ENCODE results near the gene CLP1.
"Not testable (repeated sequence)": the region's sequence is repeated elsewhere in the genome, so short reads cannot be mapped to it uniquely, and the experiment has no call there.

CLP1 gene

GRCh38 chr11:57667117-57667735, 9.7 kb downstream of the CLP1 start:
- DNase-seq, result peak; percentile 99

- peak; percentile 99 for DNase-seq
These were observed 10.3 kb downstream of the CLP1 start, which contains the start of gene ZDHHC5 for GRCh38 chr11:57667736-57668433. Gene ZDHHC5 (plus strand): TSS chr11:57668114. CDS start chr11:57673091, 4,977 bp downstream.

- DNase-seq, result peak in 1 of 2 experiments; percentile 55
These were observed 10.8 kb downstream of the CLP1 start for GRCh38 chr11:57668434-57668782.

GRCh38 chr11:57674251-57674650, 16.7 kb downstream of the CLP1 start:
- no peak for DNase-seq

GRCh38 chr11:57675176-57675941, 17.8 kb downstream of the CLP1 start:
- no peak for DNase-seq

GRCh38 chr11:57679396-57679795, 21.8 kb downstream of the CLP1 start:
- DNase-seq, result no peak

- no peak for DNase-seq
These were observed 23.0 kb downstream of the CLP1 start for GRCh38 chr11:57680552-57680874.

GRCh38 chr11:57681168-57681567, 23.6 kb downstream of the CLP1 start:
- no peak for DNase-seq

- not testable (repeated sequence) for DNase-seq
These were observed 32.9 kb downstream of the CLP1 start for GRCh38 chr11:57690474-57690873.

GRCh38 chr11:57698843-57699365, 41.3 kb downstream of the CLP1 start:
- no peak for DNase-seq

- DNase-seq, result no peak
These were observed 42.3 kb downstream of the CLP1 start for GRCh38 chr11:57699813-57700212.

- DNase-seq, result no peak
These were observed 42.9 kb downstream of the CLP1 start for GRCh38 chr11:57700425-57700824.

- no peak for DNase-seq
These were observed 45.8 kb downstream of the CLP1 start for GRCh38 chr11:57703341-57703740.

GRCh38 chr11:57704932-57705331, 47.4 kb downstream of the CLP1 start:
- no peak for DNase-seq

- not testable (repeated sequence) for DNase-seq
These were observed 47.9 kb downstream of the CLP1 start for GRCh38 chr11:57705432-57705831.

- DNase-seq, result no peak
These were observed 52.3 kb downstream of the CLP1 start for GRCh38 chr11:57709802-57710367.
